ENCODE results near the gene ZNF543. TPM values are rescaled to one million over a fixed set of nuclear protein-coding genes. Genes with fewer than 3 reads are reported as not detected.

ZNF543 gene
- total RNA-seq, 1 experiment from 2014 or later, result 5.2 TPM

DNA sequence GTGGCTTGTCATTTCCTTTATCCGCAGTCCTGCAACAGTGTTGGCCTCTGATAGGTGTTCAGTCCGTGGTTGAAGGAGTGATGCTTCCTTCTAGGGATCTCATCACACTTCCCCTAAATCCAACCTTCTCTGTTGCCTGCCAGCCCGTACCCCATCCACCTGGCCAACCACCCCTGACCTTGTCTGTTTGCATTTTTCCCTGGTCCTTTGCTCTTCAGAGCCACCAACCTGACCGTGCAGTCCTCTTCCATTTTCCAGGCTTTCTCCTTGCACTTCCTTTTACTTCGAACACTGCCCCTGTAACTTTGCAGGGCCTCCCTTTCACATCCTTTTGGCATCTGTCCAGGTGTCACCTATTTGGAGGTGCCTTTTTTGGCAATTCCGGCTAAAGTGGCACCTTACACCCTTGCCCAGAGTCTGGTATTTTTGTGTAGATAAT lies 39.3 kb upstream of the ZNF543 start:
- POLR2A ChIA-PET (ENCODE audit: unreplicated experiment), result no interaction called here
- Histone ChIP-seq H3K4me1 (ENCODE audit: insufficient read depth, low read length) (peaks cover 50% of the 10 kb centered on the region), H3K9me3 (ENCODE audit: low read length) (no peaks in the 10 kb centered on the region), H3K4me3 (ENCODE audit: low read length) (peak overlapping the region; percentile 100), H2AFZ (ENCODE audit: low read length) (peak overlapping the region; percentile 95), H3K27ac (ENCODE audit: low read length) (peak overlapping the region; percentile 90), H3K36me3 (ENCODE audit: low read depth, low read length) (peaks cover 27% of the 10 kb centered on the region), H3F3A (ENCODE audit: low read length, unreplicated experiment) (peaks cover 8% of the 10 kb centered on the region), H3K9ac (ENCODE audit: low read length) (peak overlapping the region; percentile 99), H3K79me2 (ENCODE audit: low read length) (peaks cover 57% of the 10 kb centered on the region), H3K27me3 (ENCODE audit: low read length) (no peaks in the 10 kb centered on the region), H3K4me2 (ENCODE audit: low read length) (peak overlapping the region; percentile 100), H3K9me2 (replicated peaks; ENCODE audit: low read length) (no peaks in the 10 kb centered on the region), H4K20me1 (ENCODE audit: low read length) (peaks cover 37% of the 10 kb centered on the region)
- BruUV-seq (replicated peaks), result no TSS peak
- CTCF ChIA-PET, result interaction anchor here (0.6 kb wide), 1 partner anchor 70 kb away, joined by 3 read pairs; no protein-coding TSS in a partner anchor
- ATAC-seq (no peak), DNase-seq (peak; percentile 27)
- TF ChIP-seq, protein P1, sequence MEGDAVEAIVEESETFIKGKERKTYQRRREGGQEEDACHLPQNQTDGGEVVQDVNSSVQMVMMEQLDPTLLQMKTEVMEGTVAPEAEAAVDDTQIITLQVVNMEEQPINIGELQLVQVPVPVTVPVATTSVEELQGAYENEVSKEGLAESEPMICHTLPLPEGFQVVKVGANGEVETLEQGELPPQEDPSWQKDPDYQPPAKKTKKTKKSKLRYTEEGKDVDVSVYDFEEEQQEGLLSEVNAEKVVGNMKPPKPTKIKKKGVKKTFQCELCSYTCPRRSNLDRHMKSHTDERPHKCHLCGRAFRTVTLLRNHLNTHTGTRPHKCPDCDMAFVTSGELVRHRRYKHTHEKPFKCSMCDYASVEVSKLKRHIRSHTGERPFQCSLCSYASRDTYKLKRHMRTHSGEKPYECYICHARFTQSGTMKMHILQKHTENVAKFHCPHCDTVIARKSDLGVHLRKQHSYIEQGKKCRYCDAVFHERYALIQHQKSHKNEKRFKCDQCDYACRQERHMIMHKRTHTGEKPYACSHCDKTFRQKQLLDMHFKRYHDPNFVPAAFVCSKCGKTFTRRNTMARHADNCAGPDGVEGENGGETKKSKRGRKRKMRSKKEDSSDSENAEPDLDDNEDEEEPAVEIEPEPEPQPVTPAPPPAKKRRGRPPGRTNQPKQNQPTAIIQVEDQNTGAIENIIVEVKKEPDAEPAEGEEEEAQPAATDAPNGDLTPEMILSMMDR (conservative IDR thresholded peaks at IDR 0.05; ENCODE audit: low read depth, low read length), result no peak
- no peak for TF ChIP-seq EZH2 (IDR thresholded peaks at IDR 0.05; ENCODE audit: low read length, unreplicated experiment)
- no peak for TF ChIP-seq EZH2phosphoT487 (IDR thresholded peaks at IDR 0.05; ENCODE audit: borderline replicate concordance, low read length)
- intact Hi-C loops (cut with micrococcal nuclease), result loop anchor here (1.0 kb wide), 2 partner anchors 41 to 70 kb away; partner anchors contain the start of genes ZNF304 and ZNF805

DNA sequence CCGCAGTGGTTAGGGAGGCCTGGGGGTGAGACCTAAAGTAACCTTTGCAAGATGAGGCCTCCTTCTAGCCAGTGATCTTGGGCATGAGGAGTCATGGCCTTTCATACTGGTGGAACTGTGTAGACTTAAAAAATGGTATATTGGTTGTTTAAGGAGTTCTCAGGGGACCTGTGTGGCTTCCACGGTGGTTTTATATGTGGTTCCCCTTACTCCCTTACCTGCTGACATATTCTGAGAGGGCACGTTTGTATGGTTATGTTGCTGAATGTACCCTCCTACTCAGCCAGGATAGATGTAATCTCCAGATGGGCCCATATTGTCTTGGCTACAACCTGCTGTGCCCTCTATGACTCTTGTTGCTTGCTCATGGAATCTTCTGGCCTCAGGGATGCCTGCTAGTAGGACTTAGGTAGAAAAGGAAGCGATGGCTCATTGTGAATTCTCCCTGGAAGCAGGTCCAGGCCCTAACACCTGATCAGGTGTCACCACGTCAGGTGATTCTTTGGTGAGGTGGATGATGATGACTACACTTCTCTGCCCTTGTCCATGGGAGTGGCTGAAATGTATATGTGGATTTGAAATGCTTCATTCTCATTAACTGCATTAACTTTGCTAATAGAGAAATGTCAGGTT lies 38.1 kb upstream of the ZNF543 start:
- ATAC-seq, result no peak
- peaks cover 44% of the 10 kb centered on the region for H4K20me1 ChIP-seq (ENCODE audit: low read length)
- BruUV-seq (replicated peaks), result no TSS peak
- no peak overlapping the region for H2AFZ ChIP-seq (ENCODE audit: low read length)
- ChIA-PET POLR2A (ENCODE audit: unreplicated experiment) (no interaction called here), CTCF (no interaction called here)
- H3K9me3 ChIP-seq (ENCODE audit: low read length), result no peaks in the 10 kb centered on the region
- H3F3A ChIP-seq (ENCODE audit: low read length, unreplicated experiment), result peaks cover 8% of the 10 kb centered on the region
- peak; percentile 62 for DNase-seq
- peaks cover 69% of the 10 kb centered on the region for H3K79me2 ChIP-seq (ENCODE audit: low read length)
- intact Hi-C loops (cut with micrococcal nuclease), result no loop called here
- no peaks in the 10 kb centered on the region for H3K9me2 ChIP-seq (replicated peaks; ENCODE audit: low read length)
- TF ChIP-seq EZH2 (IDR thresholded peaks at IDR 0.05; ENCODE audit: low read length, unreplicated experiment), result no peak
- peaks cover 50% of the 10 kb centered on the region for H3K4me1 ChIP-seq (ENCODE audit: insufficient read depth, low read length)
- H3K27ac ChIP-seq (ENCODE audit: low read length), result peak overlapping the region; percentile 84
- no peaks in the 10 kb centered on the region for H3K27me3 ChIP-seq (ENCODE audit: low read length)
- peak overlapping the region; percentile 100 for H3K4me2 ChIP-seq (ENCODE audit: low read length)
- peaks cover 37% of the 10 kb centered on the region for H3K36me3 ChIP-seq (ENCODE audit: low read depth, low read length)
- peak overlapping the region; percentile 99 for H3K9ac ChIP-seq (ENCODE audit: low read length)
- peak overlapping the region; percentile 100 for H3K4me3 ChIP-seq (ENCODE audit: low read length)

DNA sequence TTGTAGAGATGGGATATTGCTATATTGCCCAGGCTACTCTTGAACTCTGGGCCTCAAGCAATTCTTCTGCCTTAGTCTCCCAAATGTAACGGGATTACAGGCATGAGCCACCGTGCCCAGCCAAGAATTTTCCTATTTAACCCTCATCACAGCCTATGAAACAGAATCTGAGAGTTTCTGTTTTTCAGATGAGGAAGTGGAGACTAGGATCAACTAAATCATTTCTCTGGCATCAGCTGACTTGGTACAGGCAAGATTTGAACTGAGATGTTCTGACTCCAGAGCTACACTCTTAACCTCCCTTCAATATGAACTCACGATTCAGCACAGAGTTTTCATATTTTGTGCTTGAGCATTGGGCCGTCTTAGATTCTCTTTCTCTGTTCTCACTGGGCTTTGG lies 31.9 kb upstream of the ZNF543 start:
- BruUV-seq (replicated peaks), result no TSS peak
- POLR2A ChIA-PET (ENCODE audit: unreplicated experiment), result no interaction called here
- Histone ChIP-seq H3K36me3 (ENCODE audit: low read depth, low read length) (peaks cover 94% of the 10 kb centered on the region), H3K4me3 (ENCODE audit: low read length) (no peak overlapping the region), H3K27ac (ENCODE audit: low read length) (no peak overlapping the region), H3K4me2 (ENCODE audit: low read length) (no peak overlapping the region), H3K79me2 (ENCODE audit: low read length) (peaks cover 96% of the 10 kb centered on the region), H3K27me3 (ENCODE audit: low read length) (no peaks in the 10 kb centered on the region), H3K4me1 (ENCODE audit: insufficient read depth, low read length) (peaks cover 5% of the 10 kb centered on the region), H3F3A (ENCODE audit: low read length, unreplicated experiment) (no peaks in the 10 kb centered on the region), H2AFZ (ENCODE audit: low read length) (no peak overlapping the region), H3K9ac (ENCODE audit: low read length) (no peak overlapping the region), H4K20me1 (ENCODE audit: low read length) (peaks cover 40% of the 10 kb centered on the region), H3K9me2 (replicated peaks; ENCODE audit: low read length) (no peaks in the 10 kb centered on the region), H3K9me3 (ENCODE audit: low read length) (0 out of 2 replicates have a peak, but pooled peaks cover 10% of the 10 kb centered on the region)
- ATAC-seq, result no peak
- CTCF ChIA-PET, result no interaction called here
- DNase-seq, result no peak
- TF ChIP-seq, protein P1 (conservative IDR thresholded peaks at IDR 0.05; ENCODE audit: low read depth, low read length), result no peak
- no peak for TF ChIP-seq EZH2phosphoT487 (IDR thresholded peaks at IDR 0.05; ENCODE audit: borderline replicate concordance, low read length)
- no peak for TF ChIP-seq EZH2 (IDR thresholded peaks at IDR 0.05; ENCODE audit: low read length, unreplicated experiment)
- intact Hi-C loops (cut with micrococcal nuclease), result no loop called here
